HCT116 (cell line): Measurements from ENCODE around the gene SERPINB13.

Experiments
- EZH2phosphoT487 ChIP-seq: fragments of 200-600 bp; IDR thresholded peaks from 2 replicates; pipeline ENCODE4 v1.6.1; 2018; ENCODE audit warnings: antibody characterized with exemption, borderline replicate concordance
- POLR2A ChIP-seq: IDR thresholded peaks from 2 replicates; pipeline ENCODE4 v1.7.0; 2011; ENCODE audit warnings: borderline replicate concordance; ENCODE audit not compliant: insufficient read depth, insufficient read length; ENCODE audit errors: extremely low read depth
- ZBTB33 ChIP-seq: IDR thresholded peaks from 2 replicates; pipeline ENCODE4 v1.6.1; 2011; ENCODE audit warnings: mild to moderate bottlenecking, low read length, moderate library complexity; ENCODE audit not compliant: insufficient replicate concordance; ENCODE audit errors: extremely low read depth
- ZNF274 ChIP-seq: fragments of 200-500 bp; sonication (Bioruptor generic); IDR thresholded peaks from 2 replicates; pipeline ENCODE4 v1.6.1; 2014; ENCODE audit warnings: mild to moderate bottlenecking, low read depth, low read length, inconsistent platforms
- TF ChIP-seq, protein P1 (sequence below), 3 experiments: fragments of 200-600 bp in 1 of 3; sonication (generic) in 1 of 3; IDR thresholded peaks in 2 of 3; conservative IDR thresholded peaks in 1 of 3; 2 replicates each; pipeline ENCODE4 v1.5.1; 2012 to 2017; ENCODE audit warnings: low read depth in 2 of 3, low read length in 2 of 3, antibody characterized with exemption in 1 of 3, borderline replicate concordance in 1 of 3, control low read depth in 1 of 3, mild to moderate bottlenecking in 1 of 3, mixed read lengths in 1 of 3, mixed run types in 1 of 3, moderate library complexity in 1 of 3; ENCODE audit not compliant: insufficient read depth in 1 of 3

GRCh38 chr18:63624863-63625262, 37.7 kb downstream of the SERPINB13 start:
- TF ChIP-seq EZH2phosphoT487 (no peak), POLR2A (no peak), ZBTB33 (no peak), ZNF274 (no peak)
- TF ChIP-seq, protein P1, sequence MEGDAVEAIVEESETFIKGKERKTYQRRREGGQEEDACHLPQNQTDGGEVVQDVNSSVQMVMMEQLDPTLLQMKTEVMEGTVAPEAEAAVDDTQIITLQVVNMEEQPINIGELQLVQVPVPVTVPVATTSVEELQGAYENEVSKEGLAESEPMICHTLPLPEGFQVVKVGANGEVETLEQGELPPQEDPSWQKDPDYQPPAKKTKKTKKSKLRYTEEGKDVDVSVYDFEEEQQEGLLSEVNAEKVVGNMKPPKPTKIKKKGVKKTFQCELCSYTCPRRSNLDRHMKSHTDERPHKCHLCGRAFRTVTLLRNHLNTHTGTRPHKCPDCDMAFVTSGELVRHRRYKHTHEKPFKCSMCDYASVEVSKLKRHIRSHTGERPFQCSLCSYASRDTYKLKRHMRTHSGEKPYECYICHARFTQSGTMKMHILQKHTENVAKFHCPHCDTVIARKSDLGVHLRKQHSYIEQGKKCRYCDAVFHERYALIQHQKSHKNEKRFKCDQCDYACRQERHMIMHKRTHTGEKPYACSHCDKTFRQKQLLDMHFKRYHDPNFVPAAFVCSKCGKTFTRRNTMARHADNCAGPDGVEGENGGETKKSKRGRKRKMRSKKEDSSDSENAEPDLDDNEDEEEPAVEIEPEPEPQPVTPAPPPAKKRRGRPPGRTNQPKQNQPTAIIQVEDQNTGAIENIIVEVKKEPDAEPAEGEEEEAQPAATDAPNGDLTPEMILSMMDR (IDR thresholded peaks at IDR 0.05 in 2 of 3, conservative IDR thresholded peaks at IDR 0.05 in 1 of 3; ENCODE audit: borderline replicate concordance in 1 of 3, insufficient read depth in 1 of 3, low read depth in 2 of 3, low read length in 2 of 3), result no peak
